ENCODE results near the gene ADGRA3.

DNA sequence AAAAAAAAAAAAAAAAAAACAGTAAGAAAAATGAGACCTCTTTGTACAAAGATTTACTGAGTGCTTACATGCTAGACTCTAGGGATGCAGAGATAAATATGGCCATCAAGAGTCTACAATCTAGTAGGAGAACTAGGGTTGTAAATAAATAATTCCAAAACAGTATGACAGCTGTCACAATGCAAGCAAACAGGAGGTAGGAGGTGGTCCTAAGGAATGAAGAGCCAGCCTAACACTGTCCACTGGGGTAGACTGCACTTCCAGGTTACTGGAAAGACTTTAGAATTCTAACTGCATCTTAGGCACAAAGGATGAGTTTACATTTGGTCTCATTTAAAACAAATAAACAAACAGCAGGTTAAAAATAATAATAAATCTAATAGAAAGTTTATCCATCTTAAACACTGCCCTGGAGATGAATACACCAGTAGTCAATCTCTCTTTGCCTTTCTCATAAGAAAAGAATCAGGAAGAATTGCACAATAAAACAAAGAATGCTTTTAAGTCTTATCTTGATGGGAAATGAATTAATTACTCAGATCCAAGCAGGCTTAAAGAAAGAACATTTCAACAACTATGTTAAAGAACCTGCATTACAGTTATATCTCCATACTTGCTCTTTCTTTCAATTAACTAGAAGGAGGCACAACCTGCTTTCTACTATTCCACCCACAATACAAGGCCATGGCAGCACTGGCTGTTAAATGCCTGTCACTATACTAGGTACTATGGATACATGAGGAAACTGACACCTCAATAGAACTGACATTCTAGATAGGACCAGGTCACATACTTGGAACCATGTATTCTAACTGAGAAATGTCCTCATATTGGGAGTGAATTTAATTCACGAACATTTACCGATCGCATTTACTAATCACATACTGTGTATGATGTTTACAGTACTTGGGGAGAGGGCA, 12.7 kb downstream of the ADGRA3 start:
- TF ChIP-seq POLR2AphosphoS5 (IDR thresholded peaks at IDR 0.05) (no peak), TAF1 (IDR thresholded peaks at IDR 0.05; ENCODE audit: low read depth) (no peak), EZH2 (IDR thresholded peaks at IDR 0.05; ENCODE audit: borderline replicate concordance, insufficient read depth, low read length, poor library complexity, severe bottlenecking) (no peak), EP300 (conservative IDR thresholded peaks at IDR 0.05; ENCODE audit: poor library complexity, severe bottlenecking) (no peak), REST (IDR thresholded peaks at IDR 0.05; ENCODE audit: borderline replicate concordance) (no peak)
- TF ChIP-seq, protein P1, sequence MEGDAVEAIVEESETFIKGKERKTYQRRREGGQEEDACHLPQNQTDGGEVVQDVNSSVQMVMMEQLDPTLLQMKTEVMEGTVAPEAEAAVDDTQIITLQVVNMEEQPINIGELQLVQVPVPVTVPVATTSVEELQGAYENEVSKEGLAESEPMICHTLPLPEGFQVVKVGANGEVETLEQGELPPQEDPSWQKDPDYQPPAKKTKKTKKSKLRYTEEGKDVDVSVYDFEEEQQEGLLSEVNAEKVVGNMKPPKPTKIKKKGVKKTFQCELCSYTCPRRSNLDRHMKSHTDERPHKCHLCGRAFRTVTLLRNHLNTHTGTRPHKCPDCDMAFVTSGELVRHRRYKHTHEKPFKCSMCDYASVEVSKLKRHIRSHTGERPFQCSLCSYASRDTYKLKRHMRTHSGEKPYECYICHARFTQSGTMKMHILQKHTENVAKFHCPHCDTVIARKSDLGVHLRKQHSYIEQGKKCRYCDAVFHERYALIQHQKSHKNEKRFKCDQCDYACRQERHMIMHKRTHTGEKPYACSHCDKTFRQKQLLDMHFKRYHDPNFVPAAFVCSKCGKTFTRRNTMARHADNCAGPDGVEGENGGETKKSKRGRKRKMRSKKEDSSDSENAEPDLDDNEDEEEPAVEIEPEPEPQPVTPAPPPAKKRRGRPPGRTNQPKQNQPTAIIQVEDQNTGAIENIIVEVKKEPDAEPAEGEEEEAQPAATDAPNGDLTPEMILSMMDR (IDR thresholded peaks at IDR 0.05; ENCODE audit: poor library complexity, severe bottlenecking) = no peak
